Caco-2 (cell line): ENCODE data around the gene DSG4. TPM values are rescaled to one million over a fixed set of nuclear protein-coding genes. Genes with fewer than 3 reads are reported as not detected.

Experiments used
- BruUV-seq: library from RNA; stranded (reverse); fragments of 400-500 nt; replicated peaks from 2 replicates; lab custom pipeline; 2021; lab: Mats Ljungman, UMichigan
- CTCF ChIA-PET: fragments of 300-600 bp; sonication (Branson Sonifier 250); formaldehyde crosslinking; loops from one replicate; lab custom pipeline; 2022; ENCODE audit warnings: antibody characterized with exemption; lab: Charles Lee
- POLR2A ChIA-PET: fragments of 300-600 bp; sonication (Branson Sonifier 250); formaldehyde crosslinking; loops from one replicate; lab custom pipeline; 2022; ENCODE audit warnings: antibody characterized with exemption; lab: Charles Lee
- DNase-seq, 2 experiments: peaks; one replicate each; pipeline versions ENCODE4 v3.0.0 to v3.0.0-alpha.2; 2020 to 2022
- H3K27me3 ChIP-seq: replicated peaks from 2 replicates; pipeline ENCODE4 v1.6.0; 2011; ENCODE audit warnings: low read length; ENCODE audit not compliant: control insufficient read depth, insufficient read depth
- H3K36me3 ChIP-seq: 2 replicates; pipeline ENCODE4 v1.5.1; 2011; ENCODE audit warnings: low read length; ENCODE audit not compliant: control insufficient read depth, insufficient read depth
- H3K4me1 ChIP-seq: fragments of 250-450 bp; sonication (Bioruptor Pico); 2 replicates; pipeline ENCODE4 v1.5.1; 2020; ENCODE audit warnings: mild to moderate bottlenecking
- H3K4me3 ChIP-seq: 2 replicates; pipeline ENCODE4 v1.5.1; 2011; ENCODE audit warnings: low read depth, mild to moderate bottlenecking, control low read depth, low read length
- H3K9me3 ChIP-seq: fragments of 250-450 bp; sonication (Bioruptor Pico); 2 replicates; pipeline ENCODE4 v1.5.1; 2020; ENCODE audit warnings: mild to moderate bottlenecking, moderate library complexity
- H3K27ac Mint-ChIP-seq: one replicate; pipeline ENCODE4 v1.8.0; 2022; ENCODE audit warnings: mixed read lengths; ENCODE audit not compliant: unreplicated experiment
- H3K27me3 Mint-ChIP-seq: one replicate; pipeline ENCODE4 v1.8.0; 2022; ENCODE audit warnings: mixed read lengths; ENCODE audit not compliant: insufficient read depth, unreplicated experiment
- H3K36me3 Mint-ChIP-seq: one replicate; pipeline ENCODE4 v1.8.0; 2022; ENCODE audit warnings: mild to moderate bottlenecking, mixed read lengths; ENCODE audit not compliant: insufficient read depth, unreplicated experiment
- H3K4me1 Mint-ChIP-seq: one replicate; pipeline ENCODE4 v1.8.0; 2022; ENCODE audit warnings: low read depth, mixed read lengths; ENCODE audit not compliant: unreplicated experiment
- H3K4me3 Mint-ChIP-seq: one replicate; pipeline ENCODE4 v1.8.0; 2022; ENCODE audit warnings: mild to moderate bottlenecking, moderate library complexity, mixed read lengths; ENCODE audit not compliant: unreplicated experiment
- H3K9me3 Mint-ChIP-seq: one replicate; pipeline ENCODE4 v1.8.0; 2022; ENCODE audit warnings: mixed read lengths; ENCODE audit not compliant: unreplicated experiment
- CTCF ChIP-seq, 2 experiments: fragments of 200-600 bp in 1 of 2; IDR thresholded peaks; 1 replicate in 1 of 2; 2 replicates in 1 of 2; pipeline versions ENCODE4 v1.5.1 to v1.8.0; 2011 to 2022; ENCODE audit warnings: antibody characterized with exemption in 1 of 2, control low read depth in 1 of 2, inconsistent platforms in 1 of 2, low read depth in 1 of 2, low read length in 1 of 2, mild to moderate bottlenecking in 1 of 2, moderate library complexity in 1 of 2; ENCODE audit not compliant: insufficient read depth in 1 of 2, severe bottlenecking in 1 of 2, unreplicated experiment in 1 of 2
- intact Hi-C: fragments of 100-400 bp; cut with micrococcal nuclease; formaldehyde crosslinking; loops from one replicate; pipeline ENCODE4 v1.10.0; 2022; ENCODE audit not compliant: unreplicated experiment
- total RNA-seq: library from RNA; stranded (reverse); gene quantifications from 2 replicates; pipeline ENCODE4 v1.2.3, GENCODE V29; 2022

The DSG4 gene
- total RNA-seq, 1 experiment from 2014 or later: not detected

GRCh38 chr18:31447530-31448191 lies 71.1 kb downstream of the DSG4 start, which contains the start of gene DSG3:
TSS of gene DSG3 (plus strand) at chr18:31447741. CDS start at chr18:31447878, 137 bp downstream.
- no peak for DNase-seq
- H3K9me3 ChIP-seq: no peaks in the 10 kb centered on the region
- no peak within 1 kb of the TSS for H3K4me3 ChIP-seq
- no TSS peak for BruUV-seq
- intact Hi-C loops: no loop called here
- Mint-ChIP-seq H3K27me3 (no peaks in the 10 kb centered on the region), H3K4me1 (no peaks in the 10 kb centered on the region), H3K9me3 (no peaks in the 10 kb centered on the region), H3K36me3 (no peaks in the 10 kb centered on the region), H3K4me3 (no peak within 1 kb of the TSS), H3K27ac (no peak within 1 kb of the TSS)
- no peaks in the 10 kb centered on the region for H3K4me1 ChIP-seq
- H3K36me3 ChIP-seq: no peaks in the 10 kb centered on the region
- ChIA-PET POLR2A (no interaction called here), CTCF (no interaction called here)
- no peaks in the 10 kb centered on the region for H3K27me3 ChIP-seq
- no peak for TF ChIP-seq CTCF (IDR thresholded peaks at IDR 0.05; ENCODE audit: insufficient read depth in 1 of 2, low read depth in 1 of 2, low read length in 1 of 2, severe bottlenecking in 1 of 2, unreplicated experiment in 1 of 2)

GRCh38 chr18:31450409-31450808 lies 73.8 kb downstream of the DSG4 start:
- Mint-ChIP-seq H3K4me1 (no peaks in the 10 kb centered on the region), H3K27ac (no peak overlapping the region), H3K9me3 (no peaks in the 10 kb centered on the region), H3K27me3 (no peaks in the 10 kb centered on the region), H3K4me3 (no peak overlapping the region), H3K36me3 (no peaks in the 10 kb centered on the region)
- ChIA-PET POLR2A (no interaction called here), CTCF (no interaction called here)
- no peaks in the 10 kb centered on the region for H3K4me1 ChIP-seq
- no peak for DNase-seq
- H3K9me3 ChIP-seq: no peaks in the 10 kb centered on the region
- BruUV-seq: no TSS peak
- H3K36me3 ChIP-seq: no peaks in the 10 kb centered on the region
- no peaks in the 10 kb centered on the region for H3K27me3 ChIP-seq
- intact Hi-C loops: no loop called here
- TF ChIP-seq CTCF (IDR thresholded peaks at IDR 0.05; ENCODE audit: insufficient read depth in 1 of 2, low read depth in 1 of 2, low read length in 1 of 2, severe bottlenecking in 1 of 2, unreplicated experiment in 1 of 2): no peak
- H3K4me3 ChIP-seq: no peak overlapping the region

- Mint-ChIP-seq H3K27me3 (no peaks in the 10 kb centered on the region), H3K4me3 (no peak overlapping the region), H3K9me3 (no peaks in the 10 kb centered on the region), H3K4me1 (no peaks in the 10 kb centered on the region), H3K36me3 (no peaks in the 10 kb centered on the region), H3K27ac (no peak overlapping the region)
- no peaks in the 10 kb centered on the region for H3K9me3 ChIP-seq
- POLR2A ChIA-PET: no interaction called here
- CTCF ChIA-PET: no interaction called here
- no peak for DNase-seq
- no peaks in the 10 kb centered on the region for H3K27me3 ChIP-seq
- H3K4me3 ChIP-seq: no peak overlapping the region
- TF ChIP-seq CTCF (IDR thresholded peaks at IDR 0.05; ENCODE audit: insufficient read depth in 1 of 2, low read depth in 1 of 2, low read length in 1 of 2, severe bottlenecking in 1 of 2, unreplicated experiment in 1 of 2): no peak
- intact Hi-C loops: no loop called here
- H3K36me3 ChIP-seq: no peaks in the 10 kb centered on the region
- no TSS peak for BruUV-seq
- H3K4me1 ChIP-seq: no peaks in the 10 kb centered on the region
These were observed 75.0 kb downstream of the DSG4 start for GRCh38 chr18:31451625-31452024.
